GM12872 (cell line): Measurements from ENCODE around the gene SLC25A42.

ENCODE experiments used
- TF ChIP-seq, protein P1 (sequence below): IDR thresholded peaks from 3 replicates; pipeline ENCODE4 v1.5.1; 2011; ENCODE audit warnings: low read depth, mild to moderate bottlenecking, low read length, moderate library complexity; ENCODE audit not compliant: insufficient read depth

Gene SLC25A42

DNA sequence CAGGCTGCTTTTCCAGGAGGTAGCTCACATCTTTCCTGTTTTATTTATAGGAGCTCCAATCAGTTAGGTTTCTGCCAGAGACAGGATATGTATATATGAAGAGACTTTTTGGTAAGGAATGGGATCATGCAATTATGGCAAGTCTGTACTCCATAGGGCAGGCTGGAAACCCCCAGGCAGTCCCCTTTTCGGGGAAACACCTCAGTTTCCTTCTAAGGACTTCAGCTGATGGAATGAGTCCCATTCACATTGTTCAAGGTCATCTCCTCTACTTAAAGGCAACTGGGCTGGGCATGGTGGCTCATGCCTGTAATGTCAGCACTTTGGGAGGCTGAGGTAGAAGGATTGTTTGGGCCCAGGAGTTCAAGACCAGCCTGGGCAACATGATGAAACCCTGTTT lies 10.9 kb upstream of the SLC25A42 start:
- TF ChIP-seq, protein P1, sequence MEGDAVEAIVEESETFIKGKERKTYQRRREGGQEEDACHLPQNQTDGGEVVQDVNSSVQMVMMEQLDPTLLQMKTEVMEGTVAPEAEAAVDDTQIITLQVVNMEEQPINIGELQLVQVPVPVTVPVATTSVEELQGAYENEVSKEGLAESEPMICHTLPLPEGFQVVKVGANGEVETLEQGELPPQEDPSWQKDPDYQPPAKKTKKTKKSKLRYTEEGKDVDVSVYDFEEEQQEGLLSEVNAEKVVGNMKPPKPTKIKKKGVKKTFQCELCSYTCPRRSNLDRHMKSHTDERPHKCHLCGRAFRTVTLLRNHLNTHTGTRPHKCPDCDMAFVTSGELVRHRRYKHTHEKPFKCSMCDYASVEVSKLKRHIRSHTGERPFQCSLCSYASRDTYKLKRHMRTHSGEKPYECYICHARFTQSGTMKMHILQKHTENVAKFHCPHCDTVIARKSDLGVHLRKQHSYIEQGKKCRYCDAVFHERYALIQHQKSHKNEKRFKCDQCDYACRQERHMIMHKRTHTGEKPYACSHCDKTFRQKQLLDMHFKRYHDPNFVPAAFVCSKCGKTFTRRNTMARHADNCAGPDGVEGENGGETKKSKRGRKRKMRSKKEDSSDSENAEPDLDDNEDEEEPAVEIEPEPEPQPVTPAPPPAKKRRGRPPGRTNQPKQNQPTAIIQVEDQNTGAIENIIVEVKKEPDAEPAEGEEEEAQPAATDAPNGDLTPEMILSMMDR = no peak

DNA sequence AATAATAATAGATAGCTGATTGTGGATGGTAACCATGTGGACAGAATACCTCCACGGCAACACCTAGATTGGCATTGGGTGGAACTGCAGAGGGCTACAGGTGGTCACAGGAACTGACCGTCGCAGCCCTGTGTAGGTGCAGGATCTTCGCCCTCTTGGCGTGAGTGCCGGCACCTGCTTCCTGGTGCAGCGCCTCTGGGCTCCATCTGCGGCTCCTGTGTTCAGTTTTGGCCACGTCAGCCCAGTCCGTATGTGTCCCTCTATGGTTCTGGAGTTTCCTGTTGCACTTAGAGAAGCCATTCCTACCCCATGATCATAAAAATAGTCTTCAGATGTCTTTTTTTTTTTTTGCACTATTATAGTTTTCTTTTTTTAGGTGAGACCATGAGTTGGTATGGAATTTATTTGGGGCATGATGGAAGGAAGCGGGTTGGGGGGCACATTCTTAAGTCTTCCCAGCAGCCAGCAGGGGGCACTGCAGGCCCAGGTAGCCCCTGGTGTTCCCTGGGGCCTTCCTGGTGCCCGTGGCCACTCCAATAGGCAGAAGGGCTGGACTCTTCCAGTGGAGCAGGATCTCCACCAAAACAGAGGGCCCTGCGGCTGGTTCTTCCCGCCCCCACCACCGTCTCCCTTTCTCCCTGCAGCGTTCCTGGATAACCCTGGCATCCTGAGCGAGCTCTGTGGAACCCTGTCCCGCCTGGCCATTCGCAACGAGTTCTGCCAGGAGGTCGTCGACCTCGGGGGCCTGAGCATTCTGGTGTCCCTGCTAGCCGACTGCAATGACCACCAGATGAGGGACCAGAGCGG lies 10.1 kb upstream of the SLC25A42 start:
- TF ChIP-seq, protein P1 = peak; percentile 82

DNA sequence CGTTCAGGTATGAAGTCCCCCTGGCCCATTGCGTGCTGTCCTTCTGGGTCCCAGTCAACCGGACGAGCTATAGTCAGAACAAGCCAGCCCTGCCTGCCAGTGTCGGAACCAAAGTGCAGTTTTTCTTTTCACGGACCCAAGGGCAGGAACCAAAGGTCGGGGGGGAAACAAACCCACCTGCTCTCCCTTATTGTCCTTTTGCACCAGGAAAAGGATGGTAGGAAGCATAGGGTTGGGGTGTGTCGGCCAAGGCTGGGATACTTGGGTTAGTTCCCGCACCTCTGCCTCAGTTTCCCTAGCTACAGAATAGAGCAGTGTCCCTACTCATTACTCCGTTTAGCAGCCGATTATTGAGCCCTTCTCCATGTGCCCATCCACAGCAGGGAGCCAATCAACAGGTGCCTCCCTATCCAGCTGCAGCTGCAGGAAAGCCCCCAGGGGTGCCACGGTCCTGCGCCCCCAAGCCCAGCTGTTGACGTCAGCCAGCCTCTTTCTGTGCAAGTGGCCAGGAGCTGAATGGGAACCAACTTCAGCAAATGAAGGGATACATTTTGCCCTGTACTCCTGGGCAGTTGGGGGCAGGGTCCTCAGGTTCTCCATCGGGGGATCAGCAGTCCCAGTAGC lies 9.4 kb upstream of the SLC25A42 start:
- TF ChIP-seq, protein P1 = no peak

DNA sequence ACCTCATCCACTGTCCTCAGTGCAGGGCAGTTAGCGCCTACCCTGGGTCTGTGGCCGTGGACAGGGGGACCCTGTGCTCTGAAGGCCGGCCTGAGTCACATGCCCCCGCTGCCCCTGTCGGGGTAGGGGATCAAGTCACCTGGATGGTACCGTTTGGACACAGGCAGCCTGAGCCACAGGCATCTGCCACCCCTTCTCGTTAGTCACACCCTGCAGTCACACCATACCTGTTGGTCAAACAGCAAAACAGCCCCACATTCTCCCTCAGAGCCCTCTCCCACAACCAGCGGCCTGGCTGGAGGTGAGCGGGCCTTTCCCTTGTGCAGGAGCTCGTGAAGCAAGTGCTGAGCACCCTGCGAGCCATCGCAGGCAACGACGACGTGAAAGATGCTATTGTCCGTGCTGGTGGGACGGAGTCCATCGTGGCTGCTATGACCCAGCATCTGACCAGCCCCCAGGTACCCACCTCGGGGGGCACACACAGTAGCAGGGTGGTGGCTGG lies 8.8 kb upstream of the SLC25A42 start:
- TF ChIP-seq, protein P1 = no peak

DNA sequence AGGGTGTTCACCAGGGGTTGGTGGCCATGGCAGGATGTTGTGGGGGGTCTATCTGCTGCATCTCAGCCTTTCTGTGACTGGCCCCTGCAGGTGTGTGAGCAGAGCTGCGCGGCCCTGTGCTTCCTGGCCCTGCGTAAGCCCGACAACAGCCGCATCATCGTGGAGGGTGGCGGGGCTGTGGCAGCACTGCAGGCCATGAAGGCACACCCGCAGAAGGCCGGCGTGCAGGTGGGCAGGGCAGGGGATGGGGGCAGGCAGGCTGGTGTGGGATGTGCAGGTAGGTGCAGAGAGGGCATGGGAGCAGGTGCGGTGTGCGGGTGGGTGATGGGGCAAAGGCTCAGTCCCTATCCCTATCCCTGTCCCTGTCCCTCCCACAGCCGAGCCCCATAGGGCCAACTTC lies 8.1 kb upstream of the SLC25A42 start:
- TF ChIP-seq, protein P1 = no peak

DNA sequence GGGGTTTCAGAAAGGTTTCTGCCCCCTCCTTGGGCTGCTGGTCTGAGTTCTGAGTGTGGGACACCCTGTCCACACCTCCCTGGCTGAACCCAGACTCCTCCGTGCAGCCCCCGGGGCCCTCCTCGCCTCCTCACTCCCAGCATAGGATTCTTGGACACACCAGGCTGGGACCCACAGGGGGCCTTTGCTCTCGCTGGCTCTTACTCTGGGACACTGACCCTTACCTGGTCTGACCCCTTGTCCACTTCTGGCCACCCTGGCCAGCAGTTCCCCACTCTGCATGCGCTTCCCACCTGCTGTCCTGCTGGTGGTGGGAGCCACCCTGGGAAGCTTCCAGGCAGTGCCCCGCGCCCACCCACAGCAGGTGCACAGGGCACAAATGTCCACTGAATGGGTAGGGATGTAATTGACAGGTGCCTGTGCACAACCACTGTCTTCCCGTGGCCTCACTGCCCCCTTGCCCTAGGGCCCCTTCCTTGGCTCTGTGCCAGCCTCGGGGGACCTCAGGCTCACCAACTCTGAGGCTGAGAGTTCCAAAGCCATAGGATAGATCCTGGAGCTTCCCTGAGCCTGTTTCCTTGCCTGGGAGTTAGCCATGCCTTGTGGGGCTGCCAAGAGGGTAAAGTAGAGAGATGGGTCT lies 7.0 kb upstream of the SLC25A42 start:
- TF ChIP-seq, protein P1 = no peak

DNA sequence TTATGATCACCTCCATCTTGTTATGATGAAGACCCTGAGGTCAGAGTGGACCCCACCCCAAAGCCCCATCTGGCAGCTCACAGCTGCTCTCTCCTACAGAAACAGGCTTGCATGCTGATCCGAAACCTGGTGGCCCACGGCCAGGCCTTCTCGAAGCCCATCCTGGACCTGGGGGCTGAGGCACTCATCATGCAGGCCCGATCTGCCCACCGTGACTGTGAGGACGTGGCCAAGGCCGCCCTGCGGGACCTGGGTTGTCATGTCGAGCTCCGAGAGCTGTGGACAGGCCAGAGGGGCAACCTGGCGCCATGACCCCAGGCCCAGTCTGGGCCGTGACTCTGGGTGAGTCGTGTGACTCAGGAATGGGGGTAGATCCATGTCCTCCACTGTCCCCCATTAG lies 6.5 kb upstream of the SLC25A42 start:
- TF ChIP-seq, protein P1 = no peak
